Liver (tissue), 9 donors: ENCODE data around the gene HNRNPA1. TPM values are rescaled to one million over a fixed set of nuclear protein-coding genes. Genes with fewer than 3 reads are reported as not detected.
A peak's percentile ranks its signal among the peaks of the same experiment; 100 is the strongest.
"Not testable (repeated sequence)": the region's sequence is repeated elsewhere in the genome, so short reads cannot be mapped to it uniquely, and the experiment has no call there.

Source experiments
- DNase-seq: peaks from one replicate; pipeline ENCODE4 v3.0.0-alpha.2; 2017; ENCODE audit warnings: low spot score
- H3K27ac ChIP-seq, 2 donors: one replicate each; pipeline ENCODE4 v1.7.0; 2013; ENCODE audit warnings: inconsistent platforms in 2 of 2, low read length in 2 of 2, control low read depth in 1 of 2, low read depth in 1 of 2, mild to moderate bottlenecking in 1 of 2
- H3K27me3 ChIP-seq, 4 donors: one replicate each; pipeline versions ENCODE4 v1.6.1 to v1.7.0; 2013; ENCODE audit warnings: low read length in 3 of 4, inconsistent platforms in 1 of 4, mild to moderate bottlenecking in 1 of 4, moderate library complexity in 1 of 4; ENCODE audit not compliant: control insufficient read depth in 4 of 4, insufficient read depth in 4 of 4
- H3K36me3 ChIP-seq, 4 donors: one replicate each; pipeline versions ENCODE4 v1.6.1 to v1.7.0; 2013; ENCODE audit warnings: low read length in 3 of 4, mild to moderate bottlenecking in 3 of 4, low read depth in 1 of 4, moderate library complexity in 1 of 4; ENCODE audit not compliant: control insufficient read depth in 4 of 4, insufficient read depth in 3 of 4
- H3K4me1 ChIP-seq, 4 donors: one replicate each; pipeline versions ENCODE4 v1.6.1 to v1.7.0; 2013; ENCODE audit warnings: low read length in 3 of 4, mild to moderate bottlenecking in 3 of 4, moderate library complexity in 1 of 4; ENCODE audit not compliant: control insufficient read depth in 4 of 4, insufficient read depth in 4 of 4
- H3K4me3 ChIP-seq, 3 donors: one replicate each; pipeline versions ENCODE4 v1.6.1 to v1.7.0; 2013; ENCODE audit warnings: low read length in 3 of 3, control low read depth in 1 of 3, low read depth in 1 of 3, mild to moderate bottlenecking in 1 of 3
- H3K9ac ChIP-seq, 2 donors: one replicate each; pipeline ENCODE4 v1.7.0; 2013; ENCODE audit warnings: low read length in 2 of 2, mild to moderate bottlenecking in 2 of 2, moderate library complexity in 2 of 2, control low read depth in 1 of 2, low read depth in 1 of 2
- H3K9me3 ChIP-seq, 4 donors: one replicate each; pipeline versions ENCODE4 v1.6.1 to v1.7.0; 2013; ENCODE audit warnings: low read length in 3 of 4; ENCODE audit not compliant: control insufficient read depth in 4 of 4
- ATF3 ChIP-seq: IDR thresholded peaks from 2 replicates; pipeline ENCODE4 v1.6.1; 2016; ENCODE audit warnings: antibody characterized with exemption
- CTCF ChIP-seq: fragments of 150-350 bp; IDR thresholded peaks from 2 replicates; pipeline ENCODE4 v1.5.1; 2017; ENCODE audit warnings: improper control_type of control experiment, low read depth, low read length; ENCODE audit not compliant: missing input control
- EGR1 ChIP-seq, 2 donors: IDR thresholded peaks; 2 replicates each; pipeline ENCODE4 v1.6.1; 2016 to 2018; ENCODE audit warnings: antibody characterized with exemption in 2 of 2, low read depth in 2 of 2
- FOXA1 ChIP-seq: IDR thresholded peaks from 2 replicates; pipeline ENCODE4 v1.6.1; 2016; ENCODE audit warnings: antibody characterized with exemption
- FOXA2 ChIP-seq: IDR thresholded peaks from 2 replicates; pipeline ENCODE4 v1.6.1; 2016; ENCODE audit warnings: antibody characterized with exemption
- GABPA ChIP-seq, 2 donors: IDR thresholded peaks in 1 of 2; conservative IDR thresholded peaks in 1 of 2; 2 replicates each; pipeline ENCODE4 v1.6.1; 2016; ENCODE audit warnings: antibody characterized with exemption in 2 of 2, mild to moderate bottlenecking in 1 of 2, moderate library complexity in 1 of 2
- HNF4A ChIP-seq, 2 donors: conservative IDR thresholded peaks; 2 replicates each; pipeline ENCODE4 v1.6.1; 2016; ENCODE audit warnings: antibody characterized with exemption in 2 of 2, mild to moderate bottlenecking in 2 of 2
- HNF4G ChIP-seq: IDR thresholded peaks from 2 replicates; pipeline ENCODE4 v1.6.1; 2016; ENCODE audit warnings: antibody characterized with exemption
- JUND ChIP-seq, 2 donors: IDR thresholded peaks; 2 replicates each; pipeline ENCODE4 v1.6.1; 2016; ENCODE audit warnings: antibody characterized with exemption in 2 of 2
- MAX ChIP-seq: IDR thresholded peaks from 2 replicates; pipeline ENCODE4 v1.6.1; 2016; ENCODE audit warnings: antibody characterized with exemption
- NR2F2 ChIP-seq: IDR thresholded peaks from 2 replicates; pipeline ENCODE4 v1.6.1; 2016; ENCODE audit warnings: antibody characterized with exemption
- RAD21 ChIP-seq, 2 donors: IDR thresholded peaks; 2 replicates each; pipeline ENCODE4 v1.6.1; 2016; ENCODE audit warnings: antibody characterized with exemption in 2 of 2, mild to moderate bottlenecking in 2 of 2
- RXRA ChIP-seq, 2 donors: IDR thresholded peaks; 2 replicates each; pipeline ENCODE4 v1.6.1; 2017 to 2018; ENCODE audit warnings: antibody characterized with exemption in 2 of 2, mild to moderate bottlenecking in 1 of 2
- SP1 ChIP-seq: IDR thresholded peaks from 2 replicates; pipeline ENCODE4 v1.6.1; 2018; ENCODE audit warnings: antibody characterized with exemption, mild to moderate bottlenecking
- TAF1 ChIP-seq: conservative IDR thresholded peaks from 2 replicates; pipeline ENCODE4 v1.6.1; 2016; ENCODE audit warnings: antibody characterized with exemption, mild to moderate bottlenecking
- YY1 ChIP-seq: IDR thresholded peaks from 2 replicates; pipeline ENCODE4 v1.6.1; 2016; ENCODE audit warnings: antibody characterized with exemption, mild to moderate bottlenecking
- ZBTB33 ChIP-seq: IDR thresholded peaks from 2 replicates; pipeline ENCODE4 v1.6.1; 2016; ENCODE audit warnings: antibody characterized with exemption
- WGBS: extraction: QIAGEN DNeasy Blood & Tissue Kit; methylation state at CpG from one replicate; pipeline ENCODE4 v1.1.7; 2013; 5-methylcytosine and 5-hydroxymethylcytosine counted together
- polyA plus RNA-seq, 2 donors: library from polyadenylated mRNA; stranded (reverse) in 1 of 2; unstranded in 1 of 2; fragments of 200-250 nt in 1 of 2; fragments of >200 nt in 1 of 2; fragmentation: Nextera tagmentation in 1 of 2; extraction: Ambion mirVana in 1 of 2; gene quantifications; one replicate each; pipeline versions ENCODE4 v1.2.1 to v1.2.3, GENCODE V29; 2013 to 2015
- total RNA-seq, 2 donors: library from RNA; depleted of rRNA; stranded (reverse); fragments of >200 nt; gene quantifications; one replicate each; pipeline ENCODE4 v1.2.3, GENCODE V29; 2014
- TF ChIP-seq, protein P1 (sequence below): IDR thresholded peaks from 2 replicates; pipeline ENCODE4 v1.6.1; 2016; ENCODE audit warnings: antibody characterized with exemption, mild to moderate bottlenecking
- donor health status: healthy.
- donor health status: healthy.
- donor health status: healthy.
- donor health status: healthy.
- donor health status: healthy.

HNRNPA1 gene
- total and polyA plus RNA-seq, 4 donors = 81.0 to 274 (median 205) TPM

- TF ChIP-seq CTCF = peak; percentile 75
- TF ChIP-seq YY1 = peak; percentile 98
- peak in 1 of 2 donors; percentile 19 for TF ChIP-seq EGR1 (IDR thresholded peaks at IDR 0.05; ENCODE audit: low read depth in 2 of 2)
- TF ChIP-seq HNF4G = no peak
- TF ChIP-seq HNF4A (conservative IDR thresholded peaks at IDR 0.05) = peak in 1 of 2 donors; percentile 27
- peak; percentile 89 for TF ChIP-seq SP1
- peak; percentile 76 to 78 for TF ChIP-seq RAD21 (IDR thresholded peaks at IDR 0.05)
- peak in 1 of 2 donors; percentile 12 for TF ChIP-seq RXRA (IDR thresholded peaks at IDR 0.05)
- TF ChIP-seq MAX = peak; percentile 38
- TF ChIP-seq, protein P1, sequence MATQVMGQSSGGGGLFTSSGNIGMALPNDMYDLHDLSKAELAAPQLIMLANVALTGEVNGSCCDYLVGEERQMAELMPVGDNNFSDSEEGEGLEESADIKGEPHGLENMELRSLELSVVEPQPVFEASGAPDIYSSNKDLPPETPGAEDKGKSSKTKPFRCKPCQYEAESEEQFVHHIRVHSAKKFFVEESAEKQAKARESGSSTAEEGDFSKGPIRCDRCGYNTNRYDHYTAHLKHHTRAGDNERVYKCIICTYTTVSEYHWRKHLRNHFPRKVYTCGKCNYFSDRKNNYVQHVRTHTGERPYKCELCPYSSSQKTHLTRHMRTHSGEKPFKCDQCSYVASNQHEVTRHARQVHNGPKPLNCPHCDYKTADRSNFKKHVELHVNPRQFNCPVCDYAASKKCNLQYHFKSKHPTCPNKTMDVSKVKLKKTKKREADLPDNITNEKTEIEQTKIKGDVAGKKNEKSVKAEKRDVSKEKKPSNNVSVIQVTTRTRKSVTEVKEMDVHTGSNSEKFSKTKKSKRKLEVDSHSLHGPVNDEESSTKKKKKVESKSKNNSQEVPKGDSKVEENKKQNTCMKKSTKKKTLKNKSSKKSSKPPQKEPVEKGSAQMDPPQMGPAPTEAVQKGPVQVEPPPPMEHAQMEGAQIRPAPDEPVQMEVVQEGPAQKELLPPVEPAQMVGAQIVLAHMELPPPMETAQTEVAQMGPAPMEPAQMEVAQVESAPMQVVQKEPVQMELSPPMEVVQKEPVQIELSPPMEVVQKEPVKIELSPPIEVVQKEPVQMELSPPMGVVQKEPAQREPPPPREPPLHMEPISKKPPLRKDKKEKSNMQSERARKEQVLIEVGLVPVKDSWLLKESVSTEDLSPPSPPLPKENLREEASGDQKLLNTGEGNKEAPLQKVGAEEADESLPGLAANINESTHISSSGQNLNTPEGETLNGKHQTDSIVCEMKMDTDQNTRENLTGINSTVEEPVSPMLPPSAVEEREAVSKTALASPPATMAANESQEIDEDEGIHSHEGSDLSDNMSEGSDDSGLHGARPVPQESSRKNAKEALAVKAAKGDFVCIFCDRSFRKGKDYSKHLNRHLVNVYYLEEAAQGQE = peak; percentile 60
- peak; percentile 4 for TF ChIP-seq TAF1
- no peak for TF ChIP-seq FOXA1
- TF ChIP-seq ATF3 = no peak
- no peak for TF ChIP-seq ZBTB33
- TF ChIP-seq NR2F2 = peak; percentile 43
- no peak for TF ChIP-seq FOXA2
- TF ChIP-seq GABPA (IDR thresholded peaks at IDR 0.05 in 1 of 2, conservative IDR thresholded peaks at IDR 0.05 in 1 of 2) = peak in 1 of 2 donors; percentile 52
- no peak for TF ChIP-seq JUND (IDR thresholded peaks at IDR 0.05)
These were observed 44.3 kb downstream of the HNRNPA1 start, which contains the start of gene COPZ1 for GRCh38 chr12:54324617-54325441. Gene COPZ1 (plus strand): TSS chr12:54325131. CDS start chr12:54325164, 33 bp downstream.

GRCh38 chr12:54325442-54326109, 45.0 kb downstream of the HNRNPA1 start:
- DNase-seq, H3K27me3 ChIP-seq, H3K9me3 ChIP-seq, H3K36me3 ChIP-seq: not testable (repeated sequence)
- H3K9ac ChIP-seq = peak overlapping the region; percentile 95 to 97
- peak overlapping the region; percentile 81 to 90 for H3K27ac ChIP-seq
- WGBS = 45% methylated on average over 22 of the region's 22 CpGs
- peak overlapping the region; percentile 64 to 99 (median 98) for H3K4me3 ChIP-seq
- peaks cover 2 to 21% (median 17%) of the 10 kb centered on the region in 4 donors for H3K4me1 ChIP-seq

More at GRCh38 chr12:54324617-54325441, 44.3 kb downstream of the HNRNPA1 start, which contains the start of gene COPZ1:
- Histone ChIP-seq H3K27ac (peak within 1 kb of the TSS; percentile 81 to 90), H3K4me3 (peak within 1 kb of the TSS; percentile 64 to 99 (median 98)), H3K9ac (peak within 1 kb of the TSS; percentile 95 to 97), H3K27me3 (no peaks in the 10 kb centered on the region), H3K4me1 (peaks cover 2 to 21% (median 14%) of the 10 kb centered on the region in 4 donors), H3K9me3 (no peaks in the 10 kb centered on the region), H3K36me3 (no peaks in the 10 kb centered on the region)
- DNase-seq = peak; percentile 94
- WGBS = 1% methylated on average over 34 of the region's 34 CpGs
